Brain microvascular endothelial cell (primary cell): Measurements from ENCODE around the gene TMEM117.
"Not testable (repeated sequence)": the region's sequence is repeated elsewhere in the genome, so short reads cannot be mapped to it uniquely, and the experiment has no call there.

Source experiments
- DNase-seq: peaks from one replicate; pipeline ENCODE4 v3.0.0-alpha.2; 2020
- H3K27ac ChIP-seq: fragments of 250-450 bp; sonication (Bioruptor Pico); 2 replicates; pipeline ENCODE4 v1.5.1; 2020; ENCODE audit warnings: mild to moderate bottlenecking, moderate library complexity
- H3K27me3 ChIP-seq: fragments of 250-450 bp; sonication (Bioruptor Pico); replicated peaks from 2 replicates; pipeline ENCODE4 v1.5.1; 2020; ENCODE audit warnings: mild to moderate bottlenecking
- H3K36me3 ChIP-seq: fragments of 250-450 bp; sonication (Bioruptor Pico); replicated peaks from 2 replicates; pipeline ENCODE4 v1.5.1; 2020; ENCODE audit warnings: mild to moderate bottlenecking
- H3K4me3 ChIP-seq: 2 replicates; pipeline ENCODE4 v1.5.1; 2011; ENCODE audit warnings: low read depth, mild to moderate bottlenecking, control low read depth, low read length, moderate library complexity
- in situ Hi-C: cut with HindIII; loops from 2 replicates; pipeline ENCODE4 v1.10.0; 2017; ENCODE audit warnings: low sequenced_read_pairs, low pct_ligation_motif_present
- TF ChIP-seq, protein P1 (sequence below): IDR thresholded peaks from 2 replicates; pipeline ENCODE4 v1.5.1; 2011; ENCODE audit warnings: low read depth, mild to moderate bottlenecking, moderate library complexity, low read length, control low read depth, inconsistent platforms; ENCODE audit errors: missing control alignments

TMEM117 gene

DNA sequence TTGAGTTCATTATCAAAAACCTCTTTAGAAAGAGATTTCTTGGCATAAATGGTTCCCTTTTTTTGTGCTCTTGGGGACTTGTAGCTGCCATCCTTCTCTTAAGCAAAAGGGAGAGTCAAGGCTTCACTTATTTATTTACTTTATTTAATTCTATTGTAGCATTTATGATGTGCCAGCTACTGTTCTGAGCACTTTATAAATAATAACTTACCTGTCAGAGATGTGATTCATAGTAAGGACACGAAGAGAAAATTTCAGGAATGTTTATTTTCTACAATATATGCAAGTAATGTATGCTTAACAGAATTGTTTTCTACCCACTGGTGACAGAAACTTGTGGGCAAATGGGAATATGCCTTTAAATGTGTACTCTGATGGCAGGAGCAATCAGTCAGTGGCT lies 33.3 kb downstream of the TMEM117 start:
- Histone ChIP-seq H3K27ac (no peak overlapping the region), H3K36me3 (no peaks in the 10 kb centered on the region), H3K4me3 (no peak overlapping the region), H3K27me3 (no peaks in the 10 kb centered on the region)
- TF ChIP-seq, protein P1, sequence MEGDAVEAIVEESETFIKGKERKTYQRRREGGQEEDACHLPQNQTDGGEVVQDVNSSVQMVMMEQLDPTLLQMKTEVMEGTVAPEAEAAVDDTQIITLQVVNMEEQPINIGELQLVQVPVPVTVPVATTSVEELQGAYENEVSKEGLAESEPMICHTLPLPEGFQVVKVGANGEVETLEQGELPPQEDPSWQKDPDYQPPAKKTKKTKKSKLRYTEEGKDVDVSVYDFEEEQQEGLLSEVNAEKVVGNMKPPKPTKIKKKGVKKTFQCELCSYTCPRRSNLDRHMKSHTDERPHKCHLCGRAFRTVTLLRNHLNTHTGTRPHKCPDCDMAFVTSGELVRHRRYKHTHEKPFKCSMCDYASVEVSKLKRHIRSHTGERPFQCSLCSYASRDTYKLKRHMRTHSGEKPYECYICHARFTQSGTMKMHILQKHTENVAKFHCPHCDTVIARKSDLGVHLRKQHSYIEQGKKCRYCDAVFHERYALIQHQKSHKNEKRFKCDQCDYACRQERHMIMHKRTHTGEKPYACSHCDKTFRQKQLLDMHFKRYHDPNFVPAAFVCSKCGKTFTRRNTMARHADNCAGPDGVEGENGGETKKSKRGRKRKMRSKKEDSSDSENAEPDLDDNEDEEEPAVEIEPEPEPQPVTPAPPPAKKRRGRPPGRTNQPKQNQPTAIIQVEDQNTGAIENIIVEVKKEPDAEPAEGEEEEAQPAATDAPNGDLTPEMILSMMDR = no peak
- no peak for DNase-seq
- in situ Hi-C loops = no loop called here

DNA sequence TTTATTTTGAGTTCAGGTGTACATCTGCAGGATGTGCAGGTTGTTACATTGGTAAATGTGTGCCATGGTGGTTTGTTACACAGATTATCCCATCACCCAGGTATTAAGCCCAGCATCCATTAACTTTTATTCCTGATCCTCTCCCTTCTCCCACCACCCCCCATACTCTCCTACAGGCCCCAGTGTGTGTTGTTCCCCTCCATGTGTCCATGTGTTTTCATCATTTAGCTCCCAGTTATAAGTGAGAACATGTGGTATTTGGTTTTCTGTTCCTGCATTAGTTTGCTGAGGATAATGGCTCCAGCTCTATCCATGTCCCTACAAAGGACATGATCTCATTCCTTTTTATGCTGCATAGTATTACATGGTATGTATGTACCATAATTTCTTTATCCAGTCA lies 33.9 kb downstream of the TMEM117 start:
- H3K27me3 ChIP-seq, H3K4me3 ChIP-seq, H3K36me3 ChIP-seq, DNase-seq, in situ Hi-C loops, H3K27ac ChIP-seq: not testable (repeated sequence)

DNA sequence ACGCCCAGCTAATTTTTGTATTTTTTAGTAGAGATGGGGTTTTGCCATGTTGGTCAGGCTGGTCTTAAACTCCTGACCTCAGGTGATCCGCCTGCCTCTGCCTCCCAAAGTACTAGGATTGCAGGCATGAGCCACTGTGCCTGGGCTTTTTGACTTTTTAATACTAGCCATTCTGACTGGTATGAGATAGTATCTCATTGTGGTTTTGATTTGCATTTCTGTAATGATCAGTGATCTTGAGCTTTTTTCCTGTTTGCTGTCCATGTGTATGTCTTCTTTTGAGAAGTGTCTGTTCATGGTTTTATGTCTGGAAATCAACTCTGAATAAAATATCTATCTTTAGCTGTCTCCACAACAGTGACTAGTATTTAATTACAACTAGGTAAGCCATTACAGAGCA lies 35.4 kb downstream of the TMEM117 start:
- DNase-seq, H3K4me3 ChIP-seq, H3K36me3 ChIP-seq, H3K27ac ChIP-seq, in situ Hi-C loops, H3K27me3 ChIP-seq: not testable (repeated sequence)

DNA sequence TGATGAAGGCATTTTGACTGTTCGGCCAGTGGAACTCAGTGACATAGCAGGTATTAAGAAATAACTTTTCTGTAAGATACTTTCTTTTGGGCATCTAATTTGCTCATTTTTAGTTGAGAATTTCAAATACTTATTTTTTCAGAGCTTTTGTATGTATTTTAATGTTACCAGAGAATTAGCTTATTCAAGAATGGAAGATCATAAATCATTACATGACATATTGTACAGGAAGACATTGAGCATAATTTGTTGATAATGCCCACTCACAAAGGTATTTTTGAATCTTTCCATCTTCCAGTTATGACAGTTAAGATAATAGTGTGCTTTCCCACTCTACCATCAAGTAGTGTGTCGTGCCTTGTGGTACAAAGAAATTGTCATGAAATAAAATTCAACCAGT lies 36.5 kb downstream of the TMEM117 start:
- Histone ChIP-seq H3K27me3 (no peaks in the 10 kb centered on the region), H3K36me3 (no peaks in the 10 kb centered on the region), H3K4me3 (no peak overlapping the region), H3K27ac (no peak overlapping the region)
- no peak for DNase-seq
- in situ Hi-C loops = no loop called here
- TF ChIP-seq, protein P1 = no peak

DNA sequence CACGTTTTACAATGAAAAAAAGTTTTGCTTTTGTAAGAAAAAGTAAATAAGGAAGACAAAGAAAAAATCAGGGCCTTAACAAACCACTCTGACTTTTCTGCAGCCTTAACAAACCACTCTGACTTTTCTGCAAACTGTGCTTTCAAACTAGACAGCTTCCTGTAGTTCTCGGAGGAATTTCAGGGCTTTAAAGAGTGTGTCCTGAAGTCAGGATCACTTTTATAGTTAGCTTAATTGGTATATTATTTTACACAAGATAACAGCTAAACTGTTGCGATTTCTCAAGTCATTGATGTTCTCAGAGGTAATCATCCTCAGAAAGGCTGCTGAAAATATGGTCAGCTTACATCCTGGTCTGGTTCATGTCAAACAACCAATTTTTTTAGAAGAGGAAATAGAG lies 42.2 kb downstream of the TMEM117 start:
- no peaks in the 10 kb centered on the region for H3K27me3 ChIP-seq
- TF ChIP-seq, protein P1 = no peak
- no peak overlapping the region for H3K4me3 ChIP-seq
- no peak for DNase-seq
- in situ Hi-C loops = no loop called here
- no peak overlapping the region for H3K27ac ChIP-seq
- H3K36me3 ChIP-seq = no peaks in the 10 kb centered on the region

DNA sequence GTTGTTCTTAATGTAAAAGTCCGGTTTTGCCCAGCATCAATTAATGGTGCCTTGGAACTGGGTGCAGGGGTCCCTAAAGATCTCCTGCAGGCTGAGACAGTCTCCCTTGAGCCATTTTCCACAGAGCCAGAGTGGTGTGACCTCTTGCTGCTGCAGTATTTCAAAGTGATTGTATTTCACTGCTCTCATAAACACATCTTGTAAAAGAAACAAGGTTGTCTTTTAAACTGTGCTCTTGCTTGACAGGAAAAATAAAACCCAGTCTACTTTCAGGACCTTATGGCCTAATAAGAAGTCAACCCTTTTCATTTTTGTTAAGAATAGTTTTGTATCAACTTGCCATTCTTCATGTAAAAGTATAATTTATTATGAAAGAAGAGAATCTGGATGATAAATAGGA lies 44.7 kb downstream of the TMEM117 start:
- TF ChIP-seq, protein P1 = no peak
- no peak overlapping the region for H3K4me3 ChIP-seq
- H3K36me3 ChIP-seq = no peaks in the 10 kb centered on the region
- no peak for DNase-seq
- in situ Hi-C loops = no loop called here
- no peaks in the 10 kb centered on the region for H3K27me3 ChIP-seq
- H3K27ac ChIP-seq = no peak overlapping the region

DNA sequence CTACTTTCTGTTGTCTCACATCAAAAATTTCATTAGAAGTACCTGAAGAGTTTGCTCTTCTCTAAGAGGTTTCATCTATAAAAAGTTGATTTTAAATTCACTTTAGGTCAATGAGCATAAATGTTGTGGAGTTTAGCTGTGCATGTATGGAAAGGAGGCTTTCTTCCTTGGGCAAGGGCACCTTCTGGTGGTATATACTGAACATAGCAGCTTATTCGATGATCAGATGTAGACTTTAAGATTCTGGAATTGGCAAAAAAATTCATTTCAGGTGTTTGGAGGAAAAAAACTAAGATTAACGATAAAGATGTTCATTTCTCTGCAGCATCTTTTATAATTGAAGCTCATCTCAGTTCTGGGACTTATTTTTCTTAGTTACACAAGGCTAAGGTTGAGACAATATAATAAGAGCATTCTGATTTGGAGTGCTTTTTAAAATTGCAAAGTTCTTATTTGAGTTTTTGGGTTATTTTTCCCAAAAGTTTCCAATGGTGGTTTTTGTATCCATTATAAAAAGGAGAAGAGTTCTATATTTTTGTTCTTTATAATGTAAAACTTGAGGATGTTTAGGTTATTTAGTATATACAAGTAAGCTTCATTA lies 46.8 kb downstream of the TMEM117 start:
- in situ Hi-C loops = no loop called here

More for the DNA sequence above, 46.8 kb downstream of the TMEM117 start:
- Histone ChIP-seq H3K27ac (no peak overlapping the region), H3K4me3 (no peak overlapping the region), H3K27me3 (no peaks in the 10 kb centered on the region), H3K36me3 (no peaks in the 10 kb centered on the region)
- DNase-seq = peak; percentile 59
- TF ChIP-seq, protein P1 = peak; percentile 82
